Mammary epithelial cell (primary cell): Measurements from ENCODE around the gene ST6GALNAC3.

Experiments used
- CTCF ChIP-seq, 2 donors: IDR thresholded peaks in 1 of 2; conservative IDR thresholded peaks in 1 of 2; 2 replicates each; pipeline ENCODE4 v1.5.1; 2011 to 2012; ENCODE audit warnings: inconsistent platforms in 2 of 2, low read length in 2 of 2, mild to moderate bottlenecking in 2 of 2, control low read depth in 1 of 2, low read depth in 1 of 2; ENCODE audit not compliant: insufficient read depth in 1 of 2; ENCODE audit errors: extremely low read depth in 1 of 2
- EZH2 ChIP-seq: IDR thresholded peaks from 2 replicates; pipeline ENCODE4 v1.6.1; 2012; ENCODE audit warnings: low read length, inconsistent platforms, borderline replicate concordance

GRCh38 chr1:76229279-76230005 lies 154.9 kb downstream of the ST6GALNAC3 start:
- no peak for TF ChIP-seq CTCF (conservative IDR thresholded peaks at IDR 0.05 in 1 of 2, IDR thresholded peaks at IDR 0.05 in 1 of 2; ENCODE audit: extremely low read depth in 1 of 2, insufficient read depth in 1 of 2, low read depth in 1 of 2, low read length in 2 of 2)
- TF ChIP-seq EZH2 = no peak
